ENCODE results near the gene ZNF155. TPM values are rescaled to one million over a fixed set of nuclear protein-coding genes. Genes with fewer than 3 reads are reported as not detected.

ZNF155 gene
- total RNA-seq, 1 experiment from 2014 or later: 10.1 TPM

- Histone ChIP-seq H3K9ac (ENCODE audit: extremely low read depth, insufficient read length, low read length) (no peak overlapping the region), H3K4ac (ENCODE audit: low read depth, low read length) (no peak overlapping the region), H2BK12ac (ENCODE audit: insufficient read length, low read depth, low read length) (no peak overlapping the region), H3K79me1 (ENCODE audit: insufficient read depth, low read depth, low read length, poor library complexity, severe bottlenecking) (no peaks in the 10 kb centered on the region), H3K56ac (ENCODE audit: insufficient read length, low read depth, low read length) (no peak overlapping the region), H3K18ac (ENCODE audit: insufficient read length, low read depth, low read length) (no peak overlapping the region), H3K27me3 (ENCODE audit: insufficient read depth, low read length) (no peaks in the 10 kb centered on the region), H2BK5ac (ENCODE audit: insufficient read length, low read length) (no peak overlapping the region), H3T11ph (ENCODE audit: low read length) (no peak overlapping the region), H3K23me2 (ENCODE audit: insufficient read length, low read depth, low read length, poor library complexity, severe bottlenecking) (no peaks in the 10 kb centered on the region), H3K23ac (ENCODE audit: insufficient read length, low read depth, low read length) (no peak overlapping the region), H2AFZ (ENCODE audit: low read length) (no peak overlapping the region), H2BK15ac (ENCODE audit: low read depth, low read length) (no peak overlapping the region), H3K4me2 (ENCODE audit: insufficient read depth, insufficient read length, low read length) (no peak overlapping the region), H4K8ac (replicated peaks; ENCODE audit: insufficient read length, low read depth, low read length) (no peak overlapping the region), H4K5ac (ENCODE audit: insufficient read length, low read depth, low read length) (no peak overlapping the region), H3K4me1 (ENCODE audit: insufficient read depth, low read length) (no peaks in the 10 kb centered on the region), H2BK120ac (ENCODE audit: low read depth, low read length, poor library complexity, severe bottlenecking) (no peak overlapping the region), H3K27ac (ENCODE audit: insufficient read length, low read depth, low read length) (no peak overlapping the region), H4K20me1 (ENCODE audit: control insufficient read depth, insufficient read depth, insufficient read length) (no peaks in the 10 kb centered on the region), H2AK5ac (ENCODE audit: insufficient read length, low read length) (no peak overlapping the region), H3K79me2 (ENCODE audit: insufficient read depth, low read length) (no peaks in the 10 kb centered on the region), H4K91ac (ENCODE audit: insufficient read length, low read depth, low read length) (no peak overlapping the region), H3K9me3 (ENCODE audit: control insufficient read depth, low read depth, low read length) (no peaks in the 10 kb centered on the region), H3K14ac (ENCODE audit: insufficient read depth, low read length) (no peak overlapping the region), H2BK20ac (ENCODE audit: low read depth, low read length, poor library complexity, severe bottlenecking) (no peak overlapping the region)
- H3K27me3 Mint-ChIP-seq (ENCODE audit: low read depth): peaks cover 24% of the 10 kb centered on the region
- H3K4me3 Mint-ChIP-seq: no peak overlapping the region
- TF ChIP-seq CTCF (conservative IDR thresholded peaks at IDR 0.05): no peak
- DNase-seq: no peak
- no peaks in the 10 kb centered on the region; a peak in 1 of 7 replicates for H3K36me3 Mint-ChIP-seq (ENCODE audit: insufficient read depth in 1 of 3, low read depth in 3 of 3)
- no CpG with 5 or more reads among the region's 3 CpGs for WGBS (ENCODE audit: extremely low coverage, insufficient read length, low lambda C conversion rate)
- peaks cover 26 to 40% of the 10 kb centered on the region in 2 experiments for H3K9me3 Mint-ChIP-seq
- no peak overlapping the region for H3K27ac Mint-ChIP-seq
- H3K4me1 Mint-ChIP-seq: no peaks in the 10 kb centered on the region
Observed at GRCh38 chr19:43939557-43940260, 44.3 kb upstream of the ZNF155 start.
